Endothelial cell of umbilical vein (primary cell): ENCODE measurements around the gene R3HDM2. TPM values are rescaled to one million over a fixed set of nuclear protein-coding genes. Genes with fewer than 3 reads are reported as not detected.

Source experiments
- BruUV-seq: library from RNA; stranded (reverse); fragments of 400-500 nt; replicated peaks from 2 replicates; lab custom pipeline; 2021; lab: Mats Ljungman, UMichigan
- CTCF ChIA-PET: fragments of 300-600, 350-600 bp; sonication (Branson Sonifier 250); formaldehyde crosslinking; loops from one replicate; lab custom pipeline; 2021; ENCODE audit warnings: antibody characterized with exemption, inconsistent platforms; lab: Charles Lee
- POLR2A ChIA-PET: fragments of 300-600, 350-600 bp; sonication (Branson Sonifier 250); formaldehyde crosslinking; loops from one replicate; lab custom pipeline; 2021; ENCODE audit warnings: antibody characterized with exemption, inconsistent platforms; lab: Charles Lee
- DNase-seq: peaks from one replicate; pipeline ENCODE4 v3.0.0-alpha.2; 2011; ENCODE audit warnings: low read depth, low spot score
- FAIRE-seq: peaks from 2 replicates; lab custom pipeline; 2011; peaks lifted over from hg19 to GRCh38; lab: Jason Lieb, UNC
- H2AFZ ChIP-seq: 2 replicates; pipeline ENCODE4 v1.6.0; 2012; ENCODE audit warnings: low read depth, low read length, control low read depth, inconsistent platforms
- H3K27ac ChIP-seq: 2 replicates; pipeline ENCODE4 v1.5.1; 2011; ENCODE audit warnings: low read depth, mild to moderate bottlenecking, control low read depth, low read length, moderate library complexity; ENCODE audit not compliant: insufficient read depth
- H3K27me3 ChIP-seq, 2 experiments: 2 replicates each; pipeline versions ENCODE4 v1.6.0 to v1.6.1; 2011; ENCODE audit warnings: low read length in 2 of 2, mixed read lengths in 1 of 2; ENCODE audit not compliant: control insufficient read depth in 2 of 2, insufficient read depth in 2 of 2
- H3K36me3 ChIP-seq, 2 experiments: 2 replicates in 1 of 2; 3 replicates in 1 of 2; pipeline ENCODE4 v1.5.1; 2011; ENCODE audit warnings: low read length in 2 of 2, mild to moderate bottlenecking in 1 of 2, moderate library complexity in 1 of 2; ENCODE audit not compliant: control insufficient read depth in 2 of 2, insufficient read depth in 2 of 2; ENCODE audit errors: extremely low read depth in 1 of 2
- H3K4me1 ChIP-seq: 3 replicates; pipeline ENCODE4 v1.5.1; 2011; ENCODE audit warnings: mild to moderate bottlenecking, low read length; ENCODE audit not compliant: control insufficient read depth, insufficient read depth; ENCODE audit errors: extremely low read depth
- H3K4me2 ChIP-seq: 2 replicates; pipeline ENCODE4 v1.6.1; 2011; ENCODE audit warnings: low read length, control low read depth, mixed read lengths; ENCODE audit not compliant: insufficient read depth
- H3K4me3 ChIP-seq, 3 experiments: fragments of 200-600 bp in 1 of 3; sonication (generic), shearing (Covaris generic) in 1 of 3; replicated peaks in 1 of 3; 2 replicates each; pipeline ENCODE4 v1.5.1; 2011 to 2016; ENCODE audit warnings: control low read depth in 3 of 3, low read length in 3 of 3, mild to moderate bottlenecking in 2 of 3, inconsistent platforms in 1 of 3, low read depth in 1 of 3, moderate library complexity in 1 of 3; ENCODE audit not compliant: insufficient read depth in 1 of 3
- H3K79me2 ChIP-seq: 2 replicates; pipeline ENCODE4 v1.6.0; 2012; ENCODE audit warnings: low read length, inconsistent platforms; ENCODE audit not compliant: control insufficient read depth, insufficient read depth
- H3K9ac ChIP-seq: replicated peaks from 2 replicates; pipeline ENCODE3; 2011; ENCODE audit warnings: low read length, control low read depth; ENCODE audit not compliant: insufficient read depth; ENCODE audit errors: extremely low read depth
- H3K9me1 ChIP-seq: replicated peaks from 3 replicates; pipeline ENCODE4 v1.6.0; 2011; ENCODE audit warnings: mild to moderate bottlenecking, low read length; ENCODE audit not compliant: control insufficient read depth, insufficient read depth; ENCODE audit errors: extremely low read depth
- H3K9me3 ChIP-seq: replicated peaks from 2 replicates; pipeline ENCODE4 v1.5.1; 2012; ENCODE audit warnings: low read length, inconsistent platforms; ENCODE audit not compliant: control insufficient read depth, insufficient read depth
- H4K20me1 ChIP-seq: replicated peaks from 2 replicates; pipeline ENCODE3; 2011; ENCODE audit warnings: mild to moderate bottlenecking, low read length; ENCODE audit not compliant: control insufficient read depth, insufficient read depth; ENCODE audit errors: extremely low read depth
- CTCF ChIP-seq, 2 donors: IDR thresholded peaks; 1 replicate in 1 of 2; 2 replicates in 1 of 2; pipeline ENCODE4 v1.5.1; 2011; ENCODE audit warnings: low read length in 2 of 2, mild to moderate bottlenecking in 2 of 2, moderate library complexity in 2 of 2, control low read depth in 1 of 2, inconsistent platforms in 1 of 2, low read depth in 1 of 2; ENCODE audit not compliant: insufficient read depth in 1 of 2; ENCODE audit errors: extremely low read depth in 1 of 2
- EZH2 ChIP-seq: IDR thresholded peaks from 2 replicates; pipeline ENCODE4 v1.6.1; 2012; ENCODE audit warnings: borderline replicate concordance, low read depth, mild to moderate bottlenecking, moderate library complexity, low read length, inconsistent platforms; ENCODE audit not compliant: severe bottlenecking
- FOS ChIP-seq: IDR thresholded peaks from 2 replicates; pipeline ENCODE4 v1.6.1; 2011; ENCODE audit warnings: mild to moderate bottlenecking, low read length, moderate library complexity, borderline replicate concordance; ENCODE audit not compliant: insufficient read depth
- JUN ChIP-seq: IDR thresholded peaks from 2 replicates; pipeline ENCODE4 v1.6.1; 2011; ENCODE audit warnings: borderline replicate concordance, low read depth; ENCODE audit not compliant: insufficient read length, insufficient read depth
- MAX ChIP-seq: IDR thresholded peaks from 2 replicates; pipeline ENCODE4 v1.6.1; 2011; ENCODE audit not compliant: insufficient read depth, insufficient read length
- MYC ChIP-seq: IDR thresholded peaks from one replicate; pipeline ENCODE4 v1.6.1; 2011; ENCODE audit warnings: mild to moderate bottlenecking, low read depth, low read length
- dilution Hi-C: fragments of 300-500 bp; cut with MboI; formaldehyde crosslinking; loops from one replicate; pipeline ENCODE4 v1.15.0; 2019; ENCODE audit warnings: low sequenced_read_pairs; ENCODE audit not compliant: extremely low pct_ligation_motif_present
- intact Hi-C: fragments of 100-400 bp; cut with micrococcal nuclease; formaldehyde crosslinking; loops from one replicate; pipeline ENCODE4 v1.10.0; 2022
- polyA plus RNA-seq, 4 experiments: library from polyadenylated mRNA; depleted of rRNA in 3 of 4; stranded (reverse) in 3 of 4; unstranded in 1 of 4; fragments of >200 nt; gene quantifications; 2 replicates each; pipeline versions ENCODE4 v1.2.1 to v1.2.3, GENCODE V29; 2011 to 2012; ENCODE audit warnings: missing spikeins in 1 of 4
- total RNA-seq: library from RNA; stranded (reverse); gene quantifications from 2 replicates; pipeline ENCODE4 v1.2.3, GENCODE V29; 2021

R3HDM2 gene
- total and polyA plus RNA-seq, 2 donors (not counting 3 experiments of a cell fraction or from before 2014, with no cell fraction given) = 26.1 to 31.3 TPM

GRCh38 chr12:57360468-57360867 lies 70.4 kb downstream of the R3HDM2 start:
- H3K9me3 ChIP-seq = no peaks in the 10 kb centered on the region
- H4K20me1 ChIP-seq = no peaks in the 10 kb centered on the region
- no peak overlapping the region for H3K9ac ChIP-seq
- no peak for FAIRE-seq
- no peaks in the 10 kb centered on the region for H3K36me3 ChIP-seq
- no peaks in the 10 kb centered on the region for H3K27me3 ChIP-seq
- DNase-seq = no peak
- H3K4me3 ChIP-seq = no peak overlapping the region
- no peak overlapping the region for H2AFZ ChIP-seq
- intact Hi-C loops (no loop called here), dilution Hi-C loops (no loop called here)
- H3K4me2 ChIP-seq = no peak overlapping the region
- H3K79me2 ChIP-seq = no peaks in the 10 kb centered on the region
- no peak overlapping the region for H3K27ac ChIP-seq
- ChIA-PET CTCF (no interaction called here), POLR2A (no interaction called here)
- TF ChIP-seq CTCF (IDR thresholded peaks at IDR 0.05; ENCODE audit: extremely low read depth in 1 of 2, insufficient read depth in 1 of 2, low read depth in 1 of 2, low read length in 2 of 2) = no peak
- no peak for TF ChIP-seq FOS
- TF ChIP-seq JUN = no peak
- no peak for TF ChIP-seq MAX
- TF ChIP-seq MYC = no peak
- no peak for TF ChIP-seq EZH2
- no peaks in the 10 kb centered on the region for H3K4me1 ChIP-seq
- no TSS peak for BruUV-seq
- H3K9me1 ChIP-seq = no peaks in the 10 kb centered on the region
